Esophagus squamous epithelium (tissue), 4 donors: Measurements from ENCODE around the gene PIK3C2B.

Experiments used
- POLR2A ChIP-seq, 4 donors: fragments of 450-650 bp; IDR thresholded peaks; one replicate each; pipeline ENCODE4 v1.6.1; 2017; ENCODE audit warnings: antibody characterized with exemption in 4 of 4, mild to moderate bottlenecking in 4 of 4, moderate library complexity in 3 of 4
- TF ChIP-seq, protein P1 (sequence below), 6 experiments: fragments of 450-650 bp in 4 of 6; fragments of 200-600 bp in 2 of 6; sonication (generic) in 2 of 6; IDR thresholded peaks; one replicate each; pipeline ENCODE4 v1.5.1; 2016 to 2019; ENCODE audit warnings: antibody characterized with exemption in 6 of 6, mild to moderate bottlenecking in 4 of 6, moderate library complexity in 4 of 6

DNA sequence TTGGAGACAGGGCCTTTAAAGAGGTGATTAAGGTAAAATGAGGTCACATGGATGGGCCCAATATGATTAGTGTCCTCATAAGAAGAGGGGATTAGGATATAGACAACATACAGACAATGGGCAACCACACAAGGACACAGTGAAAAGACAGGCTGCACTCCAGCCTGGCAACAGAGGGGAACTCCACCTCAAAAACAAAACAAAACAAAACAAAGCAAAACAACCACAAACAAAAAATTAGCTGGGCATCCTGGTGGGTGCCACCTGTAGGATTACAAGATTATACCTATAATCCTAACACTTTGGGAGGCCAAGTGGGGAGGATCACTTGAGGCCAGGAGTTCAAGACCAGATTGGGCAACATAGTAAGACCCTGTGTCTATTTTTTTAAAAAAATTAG, 16.8 kb upstream of the PIK3C2B start:
- TF ChIP-seq, protein P1, sequence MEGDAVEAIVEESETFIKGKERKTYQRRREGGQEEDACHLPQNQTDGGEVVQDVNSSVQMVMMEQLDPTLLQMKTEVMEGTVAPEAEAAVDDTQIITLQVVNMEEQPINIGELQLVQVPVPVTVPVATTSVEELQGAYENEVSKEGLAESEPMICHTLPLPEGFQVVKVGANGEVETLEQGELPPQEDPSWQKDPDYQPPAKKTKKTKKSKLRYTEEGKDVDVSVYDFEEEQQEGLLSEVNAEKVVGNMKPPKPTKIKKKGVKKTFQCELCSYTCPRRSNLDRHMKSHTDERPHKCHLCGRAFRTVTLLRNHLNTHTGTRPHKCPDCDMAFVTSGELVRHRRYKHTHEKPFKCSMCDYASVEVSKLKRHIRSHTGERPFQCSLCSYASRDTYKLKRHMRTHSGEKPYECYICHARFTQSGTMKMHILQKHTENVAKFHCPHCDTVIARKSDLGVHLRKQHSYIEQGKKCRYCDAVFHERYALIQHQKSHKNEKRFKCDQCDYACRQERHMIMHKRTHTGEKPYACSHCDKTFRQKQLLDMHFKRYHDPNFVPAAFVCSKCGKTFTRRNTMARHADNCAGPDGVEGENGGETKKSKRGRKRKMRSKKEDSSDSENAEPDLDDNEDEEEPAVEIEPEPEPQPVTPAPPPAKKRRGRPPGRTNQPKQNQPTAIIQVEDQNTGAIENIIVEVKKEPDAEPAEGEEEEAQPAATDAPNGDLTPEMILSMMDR (IDR thresholded peaks at IDR 0.05) = no peak
- no peak for TF ChIP-seq POLR2A (IDR thresholded peaks at IDR 0.05)
